ENCODE results near the gene ATP11B. TPM values are rescaled to one million over a fixed set of nuclear protein-coding genes. Genes with fewer than 3 reads are reported as not detected.

ATP11B gene
- total RNA-seq, 1 donor from 2014 or later = 59.0 TPM

DNA sequence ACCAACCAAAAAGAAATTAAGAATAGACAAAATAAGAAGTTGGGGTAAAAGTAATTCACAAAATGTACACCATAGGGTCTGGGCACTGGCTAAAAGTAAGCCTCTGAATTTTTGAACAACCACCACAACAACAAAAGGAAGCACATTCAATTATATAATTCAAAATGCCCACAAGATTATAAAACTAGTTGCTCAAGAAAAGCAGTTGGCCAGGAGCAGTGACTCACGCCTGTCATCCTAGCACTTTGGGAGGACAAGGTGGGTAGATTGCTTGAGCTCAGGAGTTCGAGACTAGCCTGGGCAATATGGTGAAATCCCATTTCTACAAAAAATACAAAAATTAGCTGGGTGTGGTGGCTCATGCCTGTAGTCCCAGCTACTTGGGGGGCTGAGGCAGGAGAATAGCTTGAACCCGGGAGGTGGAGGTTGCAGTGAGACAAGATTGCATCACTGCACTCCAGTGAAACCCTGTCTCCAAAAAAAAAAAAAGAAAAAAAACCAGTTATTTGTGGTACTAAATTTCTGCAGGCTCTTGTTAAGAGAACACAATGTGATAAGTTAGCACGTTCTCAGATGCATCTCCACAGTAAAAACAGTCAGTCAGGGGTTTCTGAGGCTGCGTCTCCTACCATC lies 6.6 kb upstream of the ATP11B start:
- DNase-seq (ENCODE audit: low spot score) = no peak
- Histone ChIP-seq H2AFZ (replicated peaks) (no peak overlapping the region), H3K9ac (no peak overlapping the region), H3K4me3 (no peak overlapping the region), H3K27me3 (peaks cover 29% of the 10 kb centered on the region), H3K36me3 (no peaks in the 10 kb centered on the region), H3F3A (ENCODE audit: low read depth) (no peaks in the 10 kb centered on the region), H3K4me2 (no peak overlapping the region), H3K27ac (no peak overlapping the region), H3K79me2 (ENCODE audit: low read depth) (no peaks in the 10 kb centered on the region), H3K4me1 (no peaks in the 10 kb centered on the region), H4K20me1 (ENCODE audit: low read depth) (no peaks in the 10 kb centered on the region), H3K9me3 (ENCODE audit: low read depth) (no peaks in the 10 kb centered on the region)
- no peak for TF ChIP-seq CTCF (IDR thresholded peaks at IDR 0.05)
- no peak for TF ChIP-seq EZH2phosphoT487 (IDR thresholded peaks at IDR 0.05)
- TF ChIP-seq EZH2 (IDR thresholded peaks at IDR 0.05) = no peak
- Mint-ChIP-seq H3K4me1 (no peaks in the 10 kb centered on the region), H3K27ac (no peak overlapping the region), H3K9me3 (no peaks in the 10 kb centered on the region), H3K4me3 (no peak overlapping the region), H3K27me3 (ENCODE audit: insufficient read depth, low read depth) (no peaks in the 10 kb centered on the region), H3K36me3 (no peaks in the 10 kb centered on the region)

DNA sequence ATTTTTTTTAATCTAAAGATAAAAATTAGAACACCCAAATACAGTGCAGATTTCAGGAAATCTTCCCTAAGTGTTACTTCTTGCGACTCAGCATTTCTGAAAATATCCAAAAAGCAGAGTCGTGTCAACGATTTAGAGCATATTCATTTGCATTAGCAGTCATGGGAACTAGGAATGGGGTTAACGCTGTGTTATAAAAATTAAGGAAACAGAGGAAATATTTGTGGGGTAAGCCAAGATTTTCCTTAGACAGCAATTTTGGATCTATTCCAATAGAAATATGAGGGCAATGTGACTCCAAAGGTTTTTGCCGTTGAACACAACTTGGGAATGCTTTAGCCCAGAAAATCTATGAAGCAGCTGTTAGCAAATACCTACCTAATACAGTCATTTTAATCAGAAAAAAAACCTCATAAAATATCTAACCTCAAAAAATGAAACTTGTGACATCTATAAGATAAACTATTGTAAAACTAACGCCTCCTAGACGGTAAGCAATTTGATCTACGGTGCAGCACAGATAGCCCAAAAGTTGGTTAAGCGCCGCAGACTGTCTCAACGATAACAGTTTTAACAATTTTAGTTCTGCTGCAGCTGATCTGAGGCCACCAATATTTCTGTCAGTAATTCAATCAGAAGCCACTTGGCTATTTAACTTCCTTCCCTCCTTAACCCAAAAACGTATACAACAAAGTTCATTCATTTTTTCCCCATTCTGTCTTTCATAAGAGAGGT lies 5.8 kb upstream of the ATP11B start:
- no peaks in the 10 kb centered on the region for H3K9me3 ChIP-seq (ENCODE audit: low read depth)
- Mint-ChIP-seq H3K4me3 (no peak overlapping the region), H3K36me3 (no peaks in the 10 kb centered on the region)

GRCh38 chr3:182789371-182789770 lies 3.9 kb upstream of the ATP11B start:
- H3K9ac ChIP-seq = no peak overlapping the region
- no peak overlapping the region for H3K4me3 ChIP-seq
- no peak overlapping the region for H3K27ac Mint-ChIP-seq
- no peak overlapping the region for H3K27ac ChIP-seq
- no peak overlapping the region for H3K4me2 ChIP-seq
- H3K4me3 Mint-ChIP-seq = no peak overlapping the region
- no peaks in the 10 kb centered on the region for H3K4me1 ChIP-seq
- H3F3A ChIP-seq (ENCODE audit: low read depth) = peaks cover under 1% of the 10 kb centered on the region
- peaks cover 2% of the 10 kb centered on the region for H3K79me2 ChIP-seq (ENCODE audit: low read depth)
- H4K20me1 ChIP-seq (ENCODE audit: low read depth) = peaks cover 2% of the 10 kb centered on the region
- H3K36me3 Mint-ChIP-seq = no peaks in the 10 kb centered on the region
- TF ChIP-seq EZH2phosphoT487 (IDR thresholded peaks at IDR 0.05) = no peak
- TF ChIP-seq CTCF (IDR thresholded peaks at IDR 0.05) = no peak
- no peak for TF ChIP-seq EZH2 (IDR thresholded peaks at IDR 0.05)
- H3K9me3 ChIP-seq (ENCODE audit: low read depth) = no peaks in the 10 kb centered on the region
- no peaks in the 10 kb centered on the region for H3K36me3 ChIP-seq
- DNase-seq (ENCODE audit: low spot score) = no peak
- H3K27me3 ChIP-seq = peaks cover 30% of the 10 kb centered on the region
- no peaks in the 10 kb centered on the region for H3K27me3 Mint-ChIP-seq (ENCODE audit: insufficient read depth, low read depth)
- peaks cover 7% of the 10 kb centered on the region for H3K4me1 Mint-ChIP-seq
- H3K9me3 Mint-ChIP-seq = no peaks in the 10 kb centered on the region
- no peak overlapping the region for H2AFZ ChIP-seq (replicated peaks)

More for the DNA sequence above, 5.8 kb upstream of the ATP11B start:
- Mint-ChIP-seq H3K9me3 (no peaks in the 10 kb centered on the region), H3K27me3 (ENCODE audit: insufficient read depth, low read depth) (no peaks in the 10 kb centered on the region), H3K27ac (no peak overlapping the region), H3K4me1 (no peaks in the 10 kb centered on the region)
- Histone ChIP-seq H2AFZ (replicated peaks) (no peak overlapping the region), H3K4me3 (no peak overlapping the region), H3K79me2 (ENCODE audit: low read depth) (no peaks in the 10 kb centered on the region), H3K4me2 (no peak overlapping the region), H4K20me1 (ENCODE audit: low read depth) (no peaks in the 10 kb centered on the region), H3K27ac (no peak overlapping the region), H3K9ac (no peak overlapping the region), H3K27me3 (peaks cover 29% of the 10 kb centered on the region), H3K36me3 (no peaks in the 10 kb centered on the region), H3F3A (ENCODE audit: low read depth) (no peaks in the 10 kb centered on the region), H3K4me1 (no peaks in the 10 kb centered on the region)
- DNase-seq (ENCODE audit: low spot score) = no peak
- no peak for TF ChIP-seq CTCF (IDR thresholded peaks at IDR 0.05)
- TF ChIP-seq EZH2phosphoT487 (IDR thresholded peaks at IDR 0.05) = no peak
- no peak for TF ChIP-seq EZH2 (IDR thresholded peaks at IDR 0.05)
